C4-2B (cell line): ENCODE data around the gene R3HDML.

Experiments
- CTCF ChIP-seq: fragments of 450-650 bp; conservative IDR thresholded peaks from 2 replicates; pipeline ENCODE4 v1.5.1; 2017; ENCODE audit warnings: mild to moderate bottlenecking
- ZFX ChIP-seq: fragments of 450-650 bp; IDR thresholded peaks from 2 replicates; pipeline ENCODE4 v1.6.1; 2017

GRCh38 chr20:44396369-44397130 is 59.7 kb downstream of the R3HDML start:
- no peak for TF ChIP-seq CTCF
- no peak for TF ChIP-seq ZFX
